ENCODE measurements around the gene GAS2. TPM values are rescaled to one million over a fixed set of nuclear protein-coding genes. Genes with fewer than 3 reads are reported as not detected.

Gene GAS2
- total and polyA plus RNA-seq, 7 donors = 1.1 to 4.8 (median 1.6) TPM

DNA sequence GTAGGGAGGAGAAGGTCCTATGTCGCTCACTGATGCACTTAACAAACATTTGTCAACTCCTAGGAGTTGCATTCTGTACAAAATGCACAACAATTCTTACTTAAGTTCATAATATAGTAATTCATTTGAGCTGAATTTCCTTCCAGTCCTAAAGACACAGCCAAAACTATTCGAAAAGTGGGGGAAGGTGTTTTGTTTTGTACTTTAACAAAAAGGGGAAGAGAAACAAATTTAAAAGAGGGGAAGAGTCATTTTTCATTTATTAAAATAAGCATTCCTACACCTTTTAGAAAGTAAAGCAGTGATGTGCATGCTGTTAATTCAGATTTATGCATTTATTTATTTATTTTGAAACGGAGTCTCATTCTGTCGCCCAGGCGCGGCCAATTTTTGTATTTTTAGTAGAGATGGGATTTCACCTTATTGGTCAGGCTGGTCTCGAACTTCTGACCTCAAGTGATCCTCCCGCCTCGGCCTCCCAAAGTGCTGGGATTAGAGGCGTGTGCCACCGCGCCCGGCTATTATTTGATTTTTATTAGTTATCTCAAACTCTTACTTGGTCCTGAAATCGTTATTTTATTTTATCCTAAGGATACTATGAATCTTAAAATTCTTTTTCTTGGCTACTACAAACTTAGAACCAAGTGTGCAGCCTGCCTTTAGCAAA lies 39.7 kb upstream of the GAS2 start:
- peak overlapping the region; percentile 82 to 91 (median 88) for H3K27ac ChIP-seq
- no peaks in the 10 kb centered on the region for H3K27me3 ChIP-seq
- WGBS, 2 donors = 96% methylated on average over 14 of the region's 14 CpGs
- H3K36me3 ChIP-seq = no peaks in the 10 kb centered on the region
- H3K9me3 ChIP-seq = no peaks in the 10 kb centered on the region
- peaks cover 0 to 19% (median 9%) of the 10 kb centered on the region in 4 donors for H3K4me1 ChIP-seq
- intact Hi-C loops (cut with DNase I) = loop anchor here (5.0 kb wide), 1 partner anchor 201 kb away; the partner anchor contains the start of gene SVIP
- DNase-seq = no peak
- TF ChIP-seq, protein P1, sequence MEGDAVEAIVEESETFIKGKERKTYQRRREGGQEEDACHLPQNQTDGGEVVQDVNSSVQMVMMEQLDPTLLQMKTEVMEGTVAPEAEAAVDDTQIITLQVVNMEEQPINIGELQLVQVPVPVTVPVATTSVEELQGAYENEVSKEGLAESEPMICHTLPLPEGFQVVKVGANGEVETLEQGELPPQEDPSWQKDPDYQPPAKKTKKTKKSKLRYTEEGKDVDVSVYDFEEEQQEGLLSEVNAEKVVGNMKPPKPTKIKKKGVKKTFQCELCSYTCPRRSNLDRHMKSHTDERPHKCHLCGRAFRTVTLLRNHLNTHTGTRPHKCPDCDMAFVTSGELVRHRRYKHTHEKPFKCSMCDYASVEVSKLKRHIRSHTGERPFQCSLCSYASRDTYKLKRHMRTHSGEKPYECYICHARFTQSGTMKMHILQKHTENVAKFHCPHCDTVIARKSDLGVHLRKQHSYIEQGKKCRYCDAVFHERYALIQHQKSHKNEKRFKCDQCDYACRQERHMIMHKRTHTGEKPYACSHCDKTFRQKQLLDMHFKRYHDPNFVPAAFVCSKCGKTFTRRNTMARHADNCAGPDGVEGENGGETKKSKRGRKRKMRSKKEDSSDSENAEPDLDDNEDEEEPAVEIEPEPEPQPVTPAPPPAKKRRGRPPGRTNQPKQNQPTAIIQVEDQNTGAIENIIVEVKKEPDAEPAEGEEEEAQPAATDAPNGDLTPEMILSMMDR (IDR thresholded peaks at IDR 0.05) = no peak
- no peak for TF ChIP-seq EP300 (IDR thresholded peaks at IDR 0.05)
- no peak for TF ChIP-seq POLR2AphosphoS5 (IDR thresholded peaks at IDR 0.05)
- no peak for TF ChIP-seq POLR2A (IDR thresholded peaks at IDR 0.05)
- H3K4me3 ChIP-seq = peak overlapping the region in 1 of 4 donors; percentile 78

DNA sequence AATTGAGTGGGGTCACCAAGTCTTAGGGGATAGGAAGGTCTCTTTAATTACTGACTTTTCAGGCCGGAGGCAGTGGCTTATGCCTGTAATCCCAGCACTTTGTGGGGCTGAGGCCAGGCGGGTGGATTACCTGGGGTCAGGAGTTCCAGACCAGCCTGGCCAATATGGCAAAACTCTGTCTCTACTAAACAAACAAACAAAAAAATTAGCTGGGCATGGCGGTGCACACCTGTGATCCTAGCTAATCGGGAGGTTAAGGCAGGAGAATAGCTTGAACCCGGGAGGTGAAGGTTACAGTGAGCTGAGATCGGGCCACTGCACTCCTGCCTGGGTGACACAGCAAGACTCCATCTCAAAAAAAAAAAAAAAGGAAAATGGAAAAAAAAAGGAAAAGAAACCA lies 39.0 kb upstream of the GAS2 start:
- no peak overlapping the region for H3K27ac ChIP-seq
- H3K9me3 ChIP-seq = no peaks in the 10 kb centered on the region
- intact Hi-C loops (cut with DNase I) = loop anchor here (5.0 kb wide), 1 partner anchor 200 kb away; the partner anchor contains the start of gene SVIP
- H3K27me3 ChIP-seq = no peaks in the 10 kb centered on the region
- H3K4me1 ChIP-seq = peaks cover 0 to 19% (median 9%) of the 10 kb centered on the region in 4 donors
- no peak for DNase-seq
- H3K4me3 ChIP-seq = no peak overlapping the region
- WGBS, 2 donors = 89 to 98% methylated on average over 6 of the region's 6 CpGs
- H3K36me3 ChIP-seq = no peaks in the 10 kb centered on the region
- TF ChIP-seq POLR2A (IDR thresholded peaks at IDR 0.05) (no peak), EP300 (IDR thresholded peaks at IDR 0.05) (no peak), POLR2AphosphoS5 (IDR thresholded peaks at IDR 0.05) (no peak)
- TF ChIP-seq, protein P1 (IDR thresholded peaks at IDR 0.05) = no peak

- no peak for TF ChIP-seq POLR2AphosphoS5 (IDR thresholded peaks at IDR 0.05)
- TF ChIP-seq EP300 (IDR thresholded peaks at IDR 0.05) = no peak
- TF ChIP-seq, protein P1 (IDR thresholded peaks at IDR 0.05) = no peak
- TF ChIP-seq POLR2A (IDR thresholded peaks at IDR 0.05) = no peak
- Histone ChIP-seq H3K27ac (no peak overlapping the region), H3K27me3 (no peaks in the 10 kb centered on the region), H3K4me1 (no peaks in the 10 kb centered on the region), H3K4me3 (no peak overlapping the region), H3K9me3 (no peaks in the 10 kb centered on the region), H3K36me3 (no peaks in the 10 kb centered on the region)
- no peak for DNase-seq
- intact Hi-C loops (cut with DNase I) = no loop called here
These were observed 33.0 kb upstream of the GAS2 start for GRCh38 chr11:22633354-22633902.

DNA sequence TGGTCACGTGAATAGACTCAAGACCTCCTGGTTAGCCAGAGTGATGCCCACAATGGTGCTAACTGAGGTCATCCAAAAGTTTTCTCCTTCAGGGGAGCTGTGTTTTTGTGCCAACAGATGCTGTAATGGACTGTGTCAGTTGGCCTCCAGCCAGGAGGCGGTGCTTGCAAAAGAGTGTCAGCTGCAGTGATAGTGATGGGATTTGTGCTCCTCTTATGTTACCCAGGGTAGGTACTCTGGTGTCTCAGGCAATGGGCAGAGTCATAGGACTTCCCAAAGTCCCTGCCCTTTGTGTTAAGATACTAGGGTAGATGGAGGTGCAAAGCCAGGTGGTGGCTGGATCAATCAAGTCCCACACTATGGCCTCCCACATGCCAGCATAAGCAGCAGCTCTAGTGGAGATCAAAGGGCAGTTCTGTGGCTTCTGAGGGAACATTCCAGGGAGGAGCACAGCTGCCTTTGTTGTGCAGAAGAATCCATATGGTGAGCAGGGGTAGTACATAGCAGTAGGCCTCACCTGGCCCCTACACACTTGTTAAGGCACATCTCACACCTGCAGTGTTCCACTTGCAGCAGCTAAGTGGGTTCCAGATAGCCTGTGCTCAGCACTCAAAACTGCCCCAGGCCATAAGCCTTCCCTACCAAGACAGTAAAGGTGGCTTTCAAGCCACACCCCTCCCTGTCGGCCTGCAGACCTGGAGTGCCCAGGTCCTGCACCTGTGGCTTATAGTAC lies 31.3 kb upstream of the GAS2 start:
- Histone ChIP-seq H3K27ac (no peak overlapping the region), H3K36me3 (no peaks in the 10 kb centered on the region), H3K4me3 (no peak overlapping the region), H3K27me3 (no peaks in the 10 kb centered on the region), H3K9me3 (no peaks in the 10 kb centered on the region), H3K4me1 (no peaks in the 10 kb centered on the region)
- no peak for TF ChIP-seq POLR2A (IDR thresholded peaks at IDR 0.05)
- TF ChIP-seq POLR2AphosphoS5 (IDR thresholded peaks at IDR 0.05) = no peak
- TF ChIP-seq EP300 (IDR thresholded peaks at IDR 0.05) = no peak
- TF ChIP-seq, protein P1 (IDR thresholded peaks at IDR 0.05) = no peak
- intact Hi-C loops (cut with DNase I) = no loop called here
- 53 to 78% methylated on average over 3 of the region's 3 CpGs for WGBS, 2 donors
- DNase-seq = no peak
